GM19035 (cell line): ENCODE measurements around the gene MAEL.

Experiments used
- ATAC-seq: cut with Tn5 transposase; IDR thresholded peaks from one replicate; pipeline ENCODE4 v1.9.1; 2021; ENCODE audit not compliant: unreplicated experiment

MAEL gene

GRCh38 chr1:166988974-166989515, at the start of gene MAEL:
TSS of gene MAEL (plus strand) at chr1:166989280. CDS start at chr1:166989353, 73 bp downstream.
- ATAC-seq, result no peak

- no peak for ATAC-seq
Observed at GRCh38 chr1:166939741-166940375, 49.2 kb upstream of the MAEL start.

- no peak for ATAC-seq
Observed at GRCh38 chr1:166944186-166944967, 44.7 kb upstream of the MAEL start.

- ATAC-seq, result no peak
Observed at GRCh38 chr1:166947398-166948043, 41.6 kb upstream of the MAEL start.

- ATAC-seq, result no peak
Observed at GRCh38 chr1:166948856-166949350, 40.2 kb upstream of the MAEL start.

GRCh38 chr1:166950156-166950555, 38.9 kb upstream of the MAEL start:
- no peak for ATAC-seq

GRCh38 chr1:166951050-166951449, 38.0 kb upstream of the MAEL start:
- no peak for ATAC-seq

- ATAC-seq, result no peak
Observed at GRCh38 chr1:166952002-166952746, 36.9 kb upstream of the MAEL start.

GRCh38 chr1:166953491-166953890, 35.6 kb upstream of the MAEL start:
- ATAC-seq, result no peak

GRCh38 chr1:166956057-166956850, 32.8 kb upstream of the MAEL start:
- no peak for ATAC-seq

- no peak for ATAC-seq
Observed at GRCh38 chr1:166956872-166957271, 32.2 kb upstream of the MAEL start.

- no peak for ATAC-seq
Observed at GRCh38 chr1:166960858-166961474, 28.1 kb upstream of the MAEL start.

GRCh38 chr1:166969074-166969677, 19.9 kb upstream of the MAEL start:
- no peak for ATAC-seq

GRCh38 chr1:166971252-166971651, 17.8 kb upstream of the MAEL start:
- ATAC-seq, result no peak

- no peak for ATAC-seq
Observed at GRCh38 chr1:166972193-166972592, 16.9 kb upstream of the MAEL start.

GRCh38 chr1:166972826-166973225, 16.3 kb upstream of the MAEL start:
- ATAC-seq, result no peak

- ATAC-seq, result peak; percentile 3
Observed at GRCh38 chr1:166974647-166975345, 14.3 kb upstream of the MAEL start.

- peak; percentile 76 for ATAC-seq
Observed at GRCh38 chr1:166975361-166976129, 13.5 kb upstream of the MAEL start, which contains the start of gene ILDR2. TSS of gene ILDR2 (minus strand) at chr1:166975540. CDS start at chr1:166975268, 272 bp downstream.
